Renal pelvis (tissue), 4 donors: Measurements from ENCODE around the gene DHRS7C. TPM values are rescaled to one million over a fixed set of nuclear protein-coding genes. Genes with fewer than 3 reads are reported as not detected.

Experiments used
- DNase-seq: peaks from one replicate; pipeline ENCODE4 v3.0.0-alpha.2; 2013
- polyA plus RNA-seq, 3 donors: library from polyadenylated mRNA; unstranded; fragments of 120-200 nt; gene quantifications; one replicate each; pipeline ENCODE4 v1.2.1, GENCODE V29; 2013; ENCODE audit not compliant: insufficient read length in 3 of 3

The DHRS7C gene
- polyA plus RNA-seq, 3 donors = not detected

GRCh38 chr17:9766970-9767369 lies 24.4 kb downstream of the DHRS7C start:
- DNase-seq = no peak

- DNase-seq = no peak
These were observed 26.1 kb downstream of the DHRS7C start for GRCh38 chr17:9765322-9765721.

GRCh38 chr17:9763643-9764042 lies 27.7 kb downstream of the DHRS7C start:
- DNase-seq = no peak

- no peak for DNase-seq
These were observed 31.1 kb downstream of the DHRS7C start for GRCh38 chr17:9760266-9760665.

- no peak for DNase-seq
These were observed 36.3 kb downstream of the DHRS7C start for GRCh38 chr17:9755083-9755482.

GRCh38 chr17:9750524-9750923 lies 40.9 kb downstream of the DHRS7C start:
- no peak for DNase-seq

- DNase-seq = no peak
These were observed 61.5 kb downstream of the DHRS7C start for GRCh38 chr17:9729735-9730420.

GRCh38 chr17:9729034-9729650 lies 62.2 kb downstream of the DHRS7C start:
- DNase-seq = peak; percentile 49

GRCh38 chr17:9728564-9728963 lies 62.8 kb downstream of the DHRS7C start:
- no peak for DNase-seq

GRCh38 chr17:9728005-9728404 lies 63.4 kb downstream of the DHRS7C start:
- DNase-seq = no peak

- DNase-seq = no peak
These were observed 65.1 kb downstream of the DHRS7C start for GRCh38 chr17:9726291-9726690.

- no peak for DNase-seq
These were observed 65.8 kb downstream of the DHRS7C start for GRCh38 chr17:9725575-9725974.

Other genes with a start within 250 kb of the DHRS7C start
- gene STX8, start 215.8 kb downstream of the DHRS7C start, polyA plus RNA-seq = 10 to 100 TPM; 53.9 to 66.2 (median 54.5) TPM
- 1 to 10 TPM; 2.7 to 5.3 (median 4.1) TPM for gene CFAP52, start 214.9 kb downstream of the DHRS7C start, polyA plus RNA-seq
- 10 to 100 TPM in 1 of 3 donors, 1 to 10 TPM in 2; 6.7 to 10.1 (median 8.9) TPM for gene USP43, start 146.1 kb downstream of the DHRS7C start, polyA plus RNA-seq
- not detected for gene GSG1L2, start 30.5 kb upstream of the DHRS7C start, polyA plus RNA-seq
- not detected for gene GLP2R, start 34.3 kb upstream of the DHRS7C start, polyA plus RNA-seq
- under 1 TPM in 2 of 3 donors, not detected in 1; 0.21 to 0.47 TPM for gene RCVRN, start 113.7 kb upstream of the DHRS7C start, polyA plus RNA-seq